Measurements from ENCODE around the gene ZNF593. TPM values are rescaled to one million over a fixed set of nuclear protein-coding genes. Genes with fewer than 3 reads are reported as not detected.
A peak's percentile ranks its signal among the peaks of the same experiment; 100 is the strongest.

The ZNF593 gene
- total and polyA plus RNA-seq, 2 of the 13 experiments (the other 11 are each of a cell fraction or from before 2014, with no cell fraction given) = 37.3 to 55.8 TPM

GRCh38 chr1:26164036-26164860 is 5.5 kb upstream of the ZNF593 start (continued):
- TF ChIP-seq ZNF775 (CRISPR knock-in tag; IDR thresholded peaks at IDR 0.05; ENCODE audit: borderline replicate concordance) (no peak), ZNF569 (CRISPR knock-in tag; IDR thresholded peaks at IDR 0.05; ENCODE audit: borderline replicate concordance) (no peak), ZNF737 (CRISPR knock-in tag; IDR thresholded peaks at IDR 0.05; ENCODE audit: borderline replicate concordance) (no peak), BATF2 (CRISPR knock-in tag; IDR thresholded peaks at IDR 0.05) (no peak), ZBTB33 (CRISPR knock-in tag; IDR thresholded peaks at IDR 0.05) (no peak), MYPOP (CRISPR knock-in tag; IDR thresholded peaks at IDR 0.05) (no peak), SP4 (CRISPR knock-in tag; IDR thresholded peaks at IDR 0.05) (peak; percentile 50; the same call in 1 of the 2 replicates), ARID4A (CRISPR knock-in tag; IDR thresholded peaks at IDR 0.05; ENCODE audit: borderline replicate concordance) (peak; percentile 10; the same call in 1 of the 2 replicates), HOMEZ (CRISPR knock-in tag; IDR thresholded peaks at IDR 0.05; ENCODE audit: low read depth) (no peak), MBD4 (IDR thresholded peaks at IDR 0.05; ENCODE audit: borderline replicate concordance, low read length) (no peak), PBX2 (CRISPR knock-in tag; IDR thresholded peaks at IDR 0.05) (no peak), KLF12 (CRISPR knock-in tag; IDR thresholded peaks at IDR 0.05; ENCODE audit: borderline replicate concordance) (no peak), ZNF281 (CRISPR knock-in tag; IDR thresholded peaks at IDR 0.05; ENCODE audit: borderline replicate concordance) (no peak)
